HepG2 (cell line): ENCODE measurements around the gene DIAPH3. TPM values are rescaled to one million over a fixed set of nuclear protein-coding genes. Genes with fewer than 3 reads are reported as not detected.

Experiments used
- CEBPZ ChIP-seq: IDR thresholded peaks from 2 replicates; pipeline ENCODE4 v1.6.1; 2012; ENCODE audit warnings: low read length, improper control_type of control experiment
- CSRNP1 ChIP-seq: sonication (generic); formaldehyde crosslinking; IDR thresholded peaks from 2 replicates; pipeline ENCODE4 v1.8.1; 2023; ENCODE audit warnings: mild to moderate bottlenecking, missing genetic modification reagents
- E2F5 ChIP-seq: sonication (generic); formaldehyde crosslinking; conservative IDR thresholded peaks from 2 replicates; pipeline ENCODE4 v1.4.0; 2020; ENCODE audit warnings: missing genetic modification reagents
- FOXK2 ChIP-seq: fragments of 450-650 bp; IDR thresholded peaks from 2 replicates; pipeline ENCODE4 v1.6.1; 2016
- FOXP1 ChIP-seq, 2 experiments: fragments of 450-650 bp in 1 of 2; IDR thresholded peaks; 2 replicates each; pipeline ENCODE4 v1.6.1; 2017 to 2018; ENCODE audit warnings: antibody characterized with exemption in 1 of 2
- FOXP4 ChIP-seq: sonication (generic); formaldehyde crosslinking; IDR thresholded peaks from 2 replicates; pipeline ENCODE4 v1.4.0; 2020; ENCODE audit warnings: missing genetic modification reagents
- GTF3A ChIP-seq: sonication (generic); formaldehyde crosslinking; conservative IDR thresholded peaks from 2 replicates; pipeline ENCODE4 v1.4.0; 2020; ENCODE audit warnings: mild to moderate bottlenecking, missing genetic modification reagents
- HCFC1 ChIP-seq: fragments of 150-350 bp; IDR thresholded peaks from 2 replicates; pipeline ENCODE4 v1.6.1; 2014; ENCODE audit warnings: low read depth, low read length
- HMG20B ChIP-seq: conservative IDR thresholded peaks from 2 replicates; pipeline ENCODE4 v1.6.1; 2016; ENCODE audit warnings: missing genetic modification reagents, missing compliant biosample characterization
- IKZF1 ChIP-seq: fragments of 450-650 bp; IDR thresholded peaks from 2 replicates; pipeline ENCODE4 v1.7.1; 2016
- KLF16 ChIP-seq, 2 experiments: sonication (generic) in 1 of 2; formaldehyde crosslinking in 1 of 2; IDR thresholded peaks; 2 replicates each; pipeline versions ENCODE4 v1.6.1 to v1.8.0; 2016 to 2023; ENCODE audit warnings: missing genetic modification reagents in 2 of 2, missing compliant biosample characterization in 1 of 2
- MED1 ChIP-seq: sonication (generic); formaldehyde crosslinking; IDR thresholded peaks from 2 replicates; pipeline ENCODE4 v1.4.0; 2020; ENCODE audit warnings: missing genetic modification reagents
- MED8 ChIP-seq: sonication (generic); formaldehyde crosslinking; IDR thresholded peaks from 2 replicates; pipeline ENCODE4 v1.8.1; 2023; ENCODE audit warnings: mild to moderate bottlenecking, missing genetic modification reagents; ENCODE audit not compliant: insufficient replicate concordance
- NR3C1 ChIP-seq: sonication (generic); formaldehyde crosslinking; IDR thresholded peaks from 2 replicates; pipeline ENCODE4 v1.4.0; 2020; ENCODE audit warnings: missing genetic modification reagents
- ZNF496 ChIP-seq: sonication (generic); formaldehyde crosslinking; IDR thresholded peaks from 2 replicates; pipeline ENCODE4 v1.8.1; 2023; ENCODE audit warnings: mild to moderate bottlenecking, moderate library complexity, missing genetic modification reagents; ENCODE audit not compliant: insufficient replicate concordance
- ZNF546 ChIP-seq: sonication (generic); formaldehyde crosslinking; conservative IDR thresholded peaks from 2 replicates; pipeline ENCODE4 v1.8.1; 2023; ENCODE audit warnings: mild to moderate bottlenecking, missing genetic modification reagents
- ZNF792 ChIP-seq: IDR thresholded peaks from 2 replicates; pipeline ENCODE4 v1.6.1; 2016
- polyA plus RNA-seq, 8 experiments: library from polyadenylated mRNA; depleted of rRNA in 3 of 8; stranded (reverse) in 7 of 8; unstranded in 1 of 8; fragments of >200 nt; fragmentation: Illumina TruSeq in 4 of 8; extraction: Trizol in 4 of 8; gene quantifications; 2 replicates each; pipeline versions ENCODE4 v1.2.1 to v1.2.3, GENCODE V29; 2011 to 2016; ENCODE audit warnings: low read depth in 4 of 8, missing spikeins in 1 of 8, mixed read lengths in 1 of 8; ENCODE audit not compliant: insufficient read depth in 1 of 8
- total RNA-seq, 5 experiments: library from RNA; depleted of rRNA; stranded (reverse); fragments of >200 nt; fragmentation: Illumina TruSeq; extraction: Trizol; gene quantifications; 2 replicates each; pipeline ENCODE4 v1.2.3, GENCODE V29; 2016; ENCODE audit warnings: low read depth in 1 of 5

Gene DIAPH3
- total and polyA plus RNA-seq, 2 of the 13 experiments (the other 11 are each of a cell fraction or from before 2014, with no cell fraction given) = 4.0 to 9.3 TPM

- TF ChIP-seq GTF3A = no peak
- no peak for TF ChIP-seq FOXK2
- TF ChIP-seq FOXP4 = peak; percentile 37; the same call in 1 of the 2 replicates
- TF ChIP-seq ZNF496 (CRISPR knock-in tag) = no peak
- no peak for TF ChIP-seq FOXP1 (IDR thresholded peaks at IDR 0.05)
- TF ChIP-seq FOXP1 (CRISPR knock-in tag; IDR thresholded peaks at IDR 0.05) = no peak
- TF ChIP-seq MED8 = peak; percentile 12
- no peak for TF ChIP-seq HMG20B (CRISPR knock-in tag)
- TF ChIP-seq NR3C1 (CRISPR knock-in tag) = no peak
- TF ChIP-seq E2F5 (CRISPR knock-in tag) = peak; percentile 99
- no peak for TF ChIP-seq HCFC1
- no peak for TF ChIP-seq CEBPZ
- TF ChIP-seq CSRNP1 (CRISPR knock-in tag) = peak; percentile 92
- peak; percentile 46; the same call in 1 of the 2 replicates for TF ChIP-seq ZNF792
- peak in 1 of 2 experiments; percentile 89; a peak in 2 of 4 replicates for TF ChIP-seq KLF16 (CRISPR knock-in tag; IDR thresholded peaks at IDR 0.05)
- peak; percentile 59 for TF ChIP-seq MED1 (CRISPR knock-in tag)
- TF ChIP-seq ZNF546 (CRISPR knock-in tag) = 0 out of 2 replicates have a peak, but pooled peaks have one; percentile 38
- no peak for TF ChIP-seq IKZF1
These were observed at the start of gene DIAPH3 (continued) for GRCh38 chr13:60163478-60164233.
